ENCODE results near the gene ASS1.

ASS1 gene

DNA sequence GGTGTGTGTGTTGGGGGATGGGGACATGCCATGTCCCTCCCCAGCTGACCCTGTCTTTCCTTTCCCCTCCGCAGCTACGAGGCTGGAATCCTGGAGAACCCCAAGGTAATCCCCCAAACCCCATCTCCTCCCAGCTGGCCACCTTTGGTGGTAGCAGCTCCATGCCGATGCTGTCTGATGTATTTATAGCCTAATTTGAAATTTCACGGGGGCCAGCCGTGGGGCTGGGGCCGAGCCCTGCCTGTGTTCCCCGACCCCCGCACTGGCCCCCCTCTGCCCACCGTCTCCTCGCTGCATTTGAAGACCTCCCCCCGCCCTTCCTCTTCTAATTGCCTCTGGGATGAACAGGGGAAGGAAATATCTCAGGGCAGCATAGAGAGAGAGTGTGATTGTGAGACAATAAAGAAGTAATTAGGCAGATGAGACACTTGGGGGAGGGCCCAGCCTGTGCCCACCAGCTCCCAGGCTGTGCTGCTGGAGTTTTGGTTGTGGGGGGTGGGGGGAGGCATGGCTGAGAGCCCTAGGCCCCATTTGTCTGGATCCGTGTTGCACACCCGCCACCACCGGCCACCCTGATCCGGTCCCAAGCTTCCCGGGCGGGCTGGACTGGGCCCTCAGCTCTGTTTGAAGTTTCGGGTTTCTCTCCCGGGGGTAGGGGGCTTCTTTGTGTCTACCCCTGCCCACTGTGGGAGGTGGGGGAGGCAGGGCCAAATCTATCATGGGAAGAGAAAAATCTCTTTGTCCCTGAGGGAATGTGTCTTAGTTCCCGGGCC lies 26.8 kb downstream of the ASS1 start:
- in situ Hi-C loops (cut with MboI; ENCODE audit: low sequenced_read_pairs), result no loop called here

DNA sequence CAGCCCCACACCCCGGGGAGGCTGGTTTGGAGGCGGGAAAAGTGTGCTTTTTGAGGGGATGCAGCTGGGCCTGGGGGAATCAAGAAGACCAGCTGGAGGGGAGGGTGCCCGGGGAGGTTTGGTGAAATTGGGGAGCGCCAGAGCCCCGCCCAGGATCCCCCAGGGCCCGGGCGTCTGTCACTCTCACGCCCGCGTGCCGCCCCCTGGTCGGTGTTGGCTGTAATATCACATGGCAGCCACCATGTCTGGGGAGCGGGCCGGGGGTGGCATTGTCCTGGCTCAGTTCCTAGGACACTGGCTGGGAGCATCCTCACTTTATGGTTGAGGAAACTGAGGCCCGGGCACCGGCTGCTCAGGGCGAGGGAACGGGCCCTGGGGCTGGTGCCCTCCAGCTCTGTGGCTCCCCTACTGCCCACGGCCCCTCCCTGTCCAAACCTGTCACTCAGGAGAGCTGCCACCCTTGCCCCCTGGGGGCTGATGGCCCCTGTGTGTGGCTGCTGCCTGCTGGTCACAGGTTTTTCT lies 27.5 kb downstream of the ASS1 start:
- in situ Hi-C loops (cut with MboI; ENCODE audit: low sequenced_read_pairs), result no loop called here

DNA sequence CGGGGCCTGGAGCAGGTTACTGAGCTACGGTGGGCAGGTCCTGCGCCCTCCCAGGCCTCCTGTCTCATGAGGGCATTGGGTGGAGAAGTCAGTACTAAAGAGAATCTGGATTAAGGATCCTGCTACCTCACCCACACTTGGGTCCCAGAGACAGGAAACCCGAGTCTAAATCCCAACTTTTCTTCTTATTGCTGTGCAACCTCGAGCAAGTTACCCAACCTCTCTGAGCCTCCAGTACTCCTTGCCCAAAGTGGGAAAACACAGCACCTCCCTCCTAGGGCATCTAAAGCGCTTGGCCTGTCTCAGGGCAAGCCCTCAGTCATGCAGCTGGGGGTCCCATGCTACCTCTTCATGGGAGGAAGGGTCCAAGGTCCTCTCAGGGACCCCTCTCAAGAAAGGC lies 28.2 kb downstream of the ASS1 start:
- in situ Hi-C loops (cut with MboI; ENCODE audit: low sequenced_read_pairs), result no loop called here

DNA sequence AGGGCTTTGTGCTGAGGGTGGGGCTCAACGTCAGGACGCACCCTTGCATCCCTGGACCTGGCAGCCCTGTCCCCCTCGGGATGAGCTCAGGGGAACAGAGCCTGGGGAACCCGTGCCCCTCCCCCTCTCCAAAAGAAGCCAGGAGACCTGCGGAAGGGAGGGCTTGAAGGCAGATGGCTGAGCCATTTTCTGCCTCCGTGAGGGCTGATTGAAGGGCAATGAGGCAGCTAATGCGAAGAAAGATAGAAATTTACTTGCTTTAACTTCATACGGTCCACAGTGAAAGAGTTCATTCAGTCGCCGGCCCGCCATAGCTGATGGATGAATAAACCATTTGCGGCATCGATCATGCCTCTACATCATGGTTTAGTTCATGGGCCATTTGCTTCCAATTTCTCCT lies 28.8 kb downstream of the ASS1 start:
- in situ Hi-C loops (cut with MboI; ENCODE audit: low sequenced_read_pairs), result no loop called here

DNA sequence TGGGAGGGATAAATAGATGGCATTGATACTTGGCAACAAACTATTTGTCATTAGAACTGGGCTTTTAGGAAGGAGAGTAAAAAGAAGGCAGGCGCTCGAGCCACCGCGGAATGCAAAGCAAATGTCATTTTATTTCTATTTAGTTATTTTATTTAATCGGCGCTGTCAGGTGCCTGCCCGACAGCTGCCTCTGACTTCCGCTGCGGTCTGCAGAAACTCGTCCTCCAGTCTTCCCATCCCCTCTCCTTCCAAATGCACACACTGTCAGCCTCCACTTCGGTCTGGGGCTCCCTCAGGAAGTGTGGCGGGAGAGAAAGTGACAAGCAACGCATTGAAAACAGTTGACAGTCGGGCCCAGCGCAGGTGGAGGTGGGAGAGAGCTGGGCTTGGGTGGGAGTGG lies 29.3 kb downstream of the ASS1 start:
- in situ Hi-C loops (cut with MboI; ENCODE audit: low sequenced_read_pairs), result no loop called here

DNA sequence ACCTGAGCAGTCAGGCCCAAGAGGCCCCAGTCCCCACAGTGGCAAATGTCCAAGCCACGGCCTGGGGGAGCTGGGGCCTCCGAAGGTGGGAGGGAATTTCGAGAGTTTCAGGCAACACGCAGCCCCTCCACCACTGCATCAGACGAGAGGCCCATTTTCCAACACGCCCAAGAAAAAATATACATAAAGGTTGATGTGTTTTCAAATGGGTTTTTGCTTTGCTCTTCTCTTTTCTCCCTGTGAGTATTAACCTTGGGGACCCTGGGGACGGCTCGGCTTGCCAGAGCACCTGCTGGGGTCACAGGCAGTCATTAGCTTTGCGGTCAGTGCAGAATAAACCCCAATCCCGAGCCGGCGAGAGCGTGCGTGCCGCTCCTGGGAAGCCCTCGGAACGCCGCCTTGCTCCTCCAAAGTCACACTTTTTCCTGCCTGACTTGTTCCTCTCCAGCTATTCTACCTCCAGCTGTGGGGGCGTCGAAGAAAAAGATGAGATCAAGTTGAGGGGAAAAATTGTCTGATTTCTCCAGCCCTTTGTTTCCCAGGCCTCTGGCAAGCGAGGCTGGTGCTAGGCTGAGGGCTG lies 31.5 kb downstream of the ASS1 start:
- in situ Hi-C loops (cut with MboI; ENCODE audit: low sequenced_read_pairs), result no loop called here

DNA sequence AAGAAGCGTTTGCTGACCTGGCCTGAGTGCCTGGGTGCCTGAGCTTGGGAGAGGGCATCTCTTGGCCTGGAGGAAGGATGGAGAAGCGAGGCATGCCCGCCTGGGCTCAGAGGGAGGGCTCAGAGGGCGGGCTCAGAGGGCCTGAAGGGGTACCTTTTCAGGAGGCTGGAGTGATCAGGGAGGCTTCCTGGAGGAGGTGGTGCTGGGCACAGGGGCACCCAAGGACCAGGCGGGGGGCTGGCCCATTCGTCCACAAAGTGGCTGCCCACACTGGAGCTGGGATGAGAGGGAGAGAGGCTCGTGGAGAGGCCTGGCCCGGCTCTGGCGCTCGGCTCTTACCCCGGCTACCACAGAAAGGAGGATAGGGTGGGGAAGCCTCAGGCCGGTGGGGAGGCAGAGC lies 32.8 kb downstream of the ASS1 start:
- in situ Hi-C loops (cut with MboI; ENCODE audit: low sequenced_read_pairs), result no loop called here

DNA sequence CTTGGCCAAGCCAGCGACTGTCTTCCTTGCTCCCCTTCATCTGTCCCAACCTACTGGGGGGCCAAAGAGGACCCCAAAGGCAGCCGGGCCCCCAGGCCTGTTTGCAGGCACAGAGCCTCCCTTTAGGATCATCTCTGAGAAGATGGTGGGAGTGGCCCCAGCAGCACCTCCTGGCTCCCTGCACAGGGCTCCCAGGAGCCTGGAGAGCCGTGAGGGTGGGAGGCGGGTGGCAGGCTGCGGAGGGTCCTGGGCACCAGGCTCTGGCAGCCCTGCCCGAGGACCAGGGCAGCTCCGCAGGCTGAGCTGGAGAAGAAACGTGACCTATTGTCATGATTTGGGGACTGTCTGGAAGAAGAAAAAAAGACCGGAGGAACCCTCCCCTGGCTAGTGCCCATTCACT lies 33.4 kb downstream of the ASS1 start:
- in situ Hi-C loops (cut with MboI; ENCODE audit: low sequenced_read_pairs), result no loop called here

DNA sequence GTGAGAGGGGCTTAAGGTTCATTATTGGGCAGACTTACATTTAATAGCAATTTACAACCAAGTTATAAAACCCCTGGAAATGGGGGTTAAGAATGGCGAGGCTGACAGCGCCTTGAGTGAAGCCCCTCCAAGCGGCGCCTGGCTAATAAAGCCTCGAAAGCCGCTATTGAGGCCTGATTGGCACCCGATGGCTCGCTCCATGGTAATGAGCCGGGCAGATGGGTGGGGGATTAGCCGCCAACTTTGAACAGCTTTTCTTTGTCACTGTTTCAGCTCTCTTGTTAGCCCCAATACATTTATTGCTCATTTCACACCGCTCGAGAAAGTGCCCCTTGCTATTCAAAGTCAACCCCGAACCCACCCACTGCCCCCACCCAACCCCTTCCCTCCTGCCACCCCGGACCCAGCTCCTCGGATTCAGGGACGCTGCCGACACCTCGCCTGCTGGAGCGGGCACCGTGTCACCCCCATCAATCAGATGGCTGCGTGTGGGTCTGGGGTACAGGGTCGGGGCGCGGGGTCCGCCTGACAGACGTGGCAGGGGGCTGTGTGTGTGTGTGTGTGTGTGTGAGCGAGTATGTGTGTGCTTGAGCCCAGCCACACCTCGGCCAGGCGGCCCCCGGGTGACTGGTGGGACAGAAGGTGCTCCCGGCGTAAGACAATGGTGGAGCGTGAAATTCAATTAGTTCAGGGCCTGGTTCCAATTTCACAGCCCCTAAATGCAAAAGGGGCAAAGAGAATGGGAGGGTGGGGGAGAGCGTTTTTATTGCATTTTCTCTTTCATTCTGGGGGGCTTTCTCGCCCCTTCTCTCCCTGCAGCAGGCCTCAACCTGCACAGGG lies 34.2 kb downstream of the ASS1 start:
- in situ Hi-C loops (cut with MboI; ENCODE audit: low sequenced_read_pairs), result no loop called here

DNA sequence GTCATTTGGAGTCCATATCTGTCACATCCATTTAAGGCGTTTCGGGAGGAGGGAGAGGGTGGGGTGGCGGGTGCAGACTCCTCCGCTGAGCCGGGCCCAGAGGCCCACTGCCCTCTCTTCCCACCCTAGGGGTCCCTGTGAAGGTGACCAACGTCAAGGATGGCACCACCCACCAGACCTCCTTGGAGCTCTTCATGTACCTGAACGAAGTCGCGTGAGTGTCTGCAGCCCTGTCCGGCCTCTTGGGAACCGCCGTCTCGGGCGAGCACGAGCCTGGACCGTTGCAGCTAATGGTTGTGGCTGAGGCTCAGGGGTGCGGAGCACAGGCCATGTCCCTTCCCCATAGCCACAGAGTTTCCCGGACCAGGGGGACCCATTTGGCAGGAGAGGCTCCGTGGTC lies 34.8 kb downstream of the ASS1 start:
- in situ Hi-C loops (cut with MboI; ENCODE audit: low sequenced_read_pairs), result no loop called here

DNA sequence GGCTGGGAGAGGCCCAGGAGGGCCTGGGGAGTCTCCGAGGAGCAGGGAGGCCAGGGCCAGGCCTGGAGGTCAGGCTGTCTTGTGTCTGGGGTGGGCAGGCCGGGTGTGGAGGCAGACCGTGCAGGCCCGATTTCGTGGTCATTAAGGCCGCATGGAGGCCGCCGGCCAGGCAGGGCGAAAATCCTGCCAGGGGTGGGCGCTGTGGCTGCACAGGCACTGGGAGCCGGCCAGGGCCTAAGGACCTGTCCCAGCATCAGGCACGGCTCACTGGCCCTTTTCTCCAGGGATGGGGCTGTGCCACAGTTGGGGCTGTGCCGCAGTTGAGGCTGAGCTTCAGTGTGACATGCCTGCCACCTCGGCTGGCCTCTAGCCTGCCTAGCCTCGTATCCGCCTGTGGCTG lies 35.9 kb downstream of the ASS1 start:
- in situ Hi-C loops (cut with MboI; ENCODE audit: low sequenced_read_pairs), result no loop called here

DNA sequence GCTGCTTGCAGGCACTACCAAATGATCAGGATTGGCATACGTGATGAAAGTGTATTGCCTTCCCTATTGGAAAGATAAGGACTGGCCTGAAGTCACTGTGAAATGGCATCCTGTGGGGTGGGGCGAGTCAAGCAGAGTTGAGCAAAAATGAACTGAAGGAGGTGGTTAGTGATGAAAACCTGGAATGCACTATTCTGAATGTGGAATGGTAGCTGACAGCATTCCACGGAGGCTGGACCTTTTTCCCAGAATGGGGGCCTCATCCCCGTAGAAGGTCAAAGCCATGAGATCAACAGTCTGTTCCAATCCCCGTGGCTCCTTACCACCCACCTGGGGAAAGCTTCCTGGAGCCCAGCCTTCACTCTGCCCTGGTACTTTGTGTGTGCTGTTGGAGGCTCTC lies 37.7 kb downstream of the ASS1 start:
- in situ Hi-C loops (cut with MboI; ENCODE audit: low sequenced_read_pairs), result no loop called here

DNA sequence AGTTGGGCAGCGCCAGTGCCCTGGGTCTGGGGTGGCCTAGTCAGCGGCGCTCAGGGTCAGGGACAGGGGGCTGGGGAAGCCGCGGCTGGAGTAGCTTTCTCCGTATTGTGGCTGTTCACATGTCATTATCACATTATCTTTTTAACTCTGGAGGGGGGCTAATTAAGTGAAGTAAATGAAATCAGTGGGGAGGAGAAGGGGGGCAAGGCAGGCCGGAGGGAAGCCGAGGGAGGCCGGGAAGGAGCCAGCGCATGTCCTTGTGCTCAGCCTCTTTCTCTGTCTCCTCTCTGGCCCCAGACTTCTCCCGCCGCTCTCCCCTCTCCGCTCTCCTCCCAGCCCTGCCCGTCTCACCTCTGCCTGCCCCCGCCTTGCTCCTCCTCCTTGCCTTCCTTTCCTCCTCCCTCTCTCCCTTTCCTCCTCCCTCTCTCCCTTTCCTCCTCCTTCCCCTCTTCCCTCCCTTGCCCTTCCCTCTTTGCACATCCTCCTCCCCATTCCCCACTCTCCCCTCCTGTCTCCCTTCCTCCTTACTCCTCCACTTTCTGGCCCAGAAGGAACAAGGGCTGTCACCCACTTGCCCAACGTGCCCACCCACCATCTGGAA lies 38.7 kb downstream of the ASS1 start:
- in situ Hi-C loops (cut with MboI; ENCODE audit: low sequenced_read_pairs), result no loop called here

DNA sequence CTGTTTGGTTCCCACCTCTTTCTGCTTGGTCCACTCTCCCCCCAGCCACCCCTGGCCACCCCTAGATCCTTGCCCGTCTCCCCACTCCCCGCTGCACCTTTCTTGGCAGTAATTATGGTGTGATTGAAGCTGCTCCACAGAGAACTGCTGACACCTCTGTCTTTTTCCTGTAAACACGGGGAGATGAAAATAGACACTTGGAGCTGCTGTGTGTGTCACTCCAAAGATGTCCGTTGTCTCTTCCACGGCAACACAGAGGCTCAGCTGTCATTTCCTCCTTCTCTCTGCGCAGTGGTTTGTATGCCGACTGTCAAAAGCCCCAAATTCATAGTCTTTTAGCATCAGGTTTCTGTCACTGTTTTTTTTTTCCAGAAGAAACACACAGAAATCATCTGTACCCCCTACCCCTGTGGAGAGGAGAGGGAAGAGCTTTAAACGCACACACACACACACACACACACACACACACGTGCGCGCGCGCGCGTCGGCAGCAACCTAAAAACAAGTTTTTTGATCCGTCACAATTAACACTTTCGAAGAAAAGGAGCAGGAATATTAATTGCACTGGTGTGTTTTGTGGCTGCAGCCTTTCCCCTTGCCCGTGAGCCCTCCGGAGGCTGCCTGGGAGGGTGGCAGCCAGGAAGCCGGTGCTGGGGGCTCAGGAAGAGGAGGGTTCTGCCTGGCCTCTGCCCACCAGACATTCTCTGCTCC lies 39.8 kb downstream of the ASS1 start:
- in situ Hi-C loops (cut with MboI; ENCODE audit: low sequenced_read_pairs), result no loop called here

DNA sequence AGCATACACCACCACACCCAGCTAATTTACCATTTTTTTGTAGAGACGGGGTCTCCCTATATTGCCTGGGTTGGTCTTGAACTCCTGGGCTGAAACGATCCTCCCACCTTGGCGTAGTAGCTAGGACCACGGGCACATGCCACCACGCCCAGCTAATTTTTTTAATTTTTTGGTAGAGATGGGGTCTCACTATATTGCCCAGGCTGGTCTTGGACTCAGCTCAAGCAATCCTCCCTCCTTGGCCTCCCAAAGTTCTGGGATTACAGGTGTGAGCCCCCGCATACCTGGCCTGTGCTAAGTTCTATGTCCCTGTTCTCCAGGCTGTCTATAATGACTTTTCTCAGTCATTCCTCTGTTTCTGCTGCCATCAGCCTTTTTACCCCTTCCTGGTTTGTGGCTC lies 41.3 kb downstream of the ASS1 start:
- in situ Hi-C loops (cut with MboI; ENCODE audit: low sequenced_read_pairs), result no loop called here

DNA sequence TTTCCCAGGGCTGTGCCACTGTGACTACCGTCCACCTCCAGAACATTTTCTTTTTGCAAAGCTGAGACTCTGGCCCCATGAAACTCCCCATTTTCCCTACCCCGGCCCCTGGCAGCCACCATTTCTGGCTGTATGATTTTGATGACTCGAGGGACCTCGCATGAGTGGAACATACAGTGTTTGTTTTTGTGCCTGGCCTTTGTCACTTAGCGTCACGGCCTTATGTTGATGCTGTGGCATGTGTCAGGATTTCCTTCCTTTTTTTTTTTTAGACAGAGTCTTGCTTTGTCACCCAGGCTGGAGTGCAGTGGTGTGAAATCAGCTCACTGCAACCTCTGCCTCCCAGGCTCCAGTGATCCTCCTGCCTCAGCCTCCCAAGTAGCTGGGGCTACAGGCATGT lies 42.7 kb downstream of the ASS1 start:
- in situ Hi-C loops (cut with MboI; ENCODE audit: low sequenced_read_pairs), result no loop called here

DNA sequence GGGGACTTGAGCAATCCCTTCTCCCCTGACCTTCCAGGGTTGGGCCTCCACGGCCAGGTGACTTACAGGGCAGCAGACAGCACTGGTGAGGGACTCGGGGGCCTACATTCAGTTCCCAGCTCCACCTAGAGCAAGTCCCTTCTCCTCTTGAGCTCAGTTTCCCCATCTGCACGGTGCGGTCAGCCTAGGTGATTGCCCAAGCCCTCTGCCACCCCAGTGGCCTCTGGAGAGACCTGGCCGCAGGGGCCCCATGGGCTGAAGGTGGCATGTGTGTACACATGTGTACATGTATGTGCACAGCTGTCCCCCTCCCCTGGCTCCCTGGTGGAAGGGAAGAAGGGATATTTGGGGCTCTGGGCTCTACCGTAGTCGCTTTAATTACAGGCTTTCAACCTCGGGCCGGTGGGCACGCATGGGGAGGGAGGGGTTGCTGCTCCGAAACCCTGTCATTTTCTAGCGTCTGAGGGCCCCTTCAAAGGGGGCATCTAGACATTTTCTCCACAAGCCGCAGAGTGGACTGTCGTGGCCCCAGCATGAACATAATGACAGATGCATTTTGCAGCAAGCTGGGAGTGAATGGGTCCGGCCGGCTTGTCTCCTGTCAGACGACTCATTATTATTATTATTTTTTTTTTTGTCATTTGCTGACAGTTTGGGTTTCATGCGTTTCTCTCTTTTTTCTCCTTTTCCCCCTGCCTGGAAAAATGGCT lies 44.0 kb downstream of the ASS1 start:
- in situ Hi-C loops (cut with MboI; ENCODE audit: low sequenced_read_pairs), result no loop called here

DNA sequence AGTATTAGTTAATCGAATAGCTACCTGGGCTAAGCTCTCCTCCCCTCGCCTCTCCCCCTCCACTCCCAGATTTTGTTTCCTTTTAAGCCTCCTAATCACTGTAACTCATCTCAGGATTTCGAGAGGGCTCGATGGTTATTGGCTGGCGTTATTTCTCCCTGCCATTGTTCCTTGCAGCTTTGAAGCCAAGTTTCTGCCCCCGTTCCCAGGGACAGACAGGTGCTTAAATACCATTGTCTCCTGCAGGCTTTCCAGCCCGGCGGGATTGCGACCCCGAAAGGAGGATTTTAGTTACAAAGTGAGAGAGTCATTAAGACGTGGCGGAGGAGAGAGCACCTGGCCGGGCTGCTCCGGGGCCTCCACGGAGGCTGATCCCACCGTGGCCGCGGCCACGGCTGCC lies 46.2 kb downstream of the ASS1 start:
- in situ Hi-C loops (cut with MboI; ENCODE audit: low sequenced_read_pairs), result no loop called here

DNA sequence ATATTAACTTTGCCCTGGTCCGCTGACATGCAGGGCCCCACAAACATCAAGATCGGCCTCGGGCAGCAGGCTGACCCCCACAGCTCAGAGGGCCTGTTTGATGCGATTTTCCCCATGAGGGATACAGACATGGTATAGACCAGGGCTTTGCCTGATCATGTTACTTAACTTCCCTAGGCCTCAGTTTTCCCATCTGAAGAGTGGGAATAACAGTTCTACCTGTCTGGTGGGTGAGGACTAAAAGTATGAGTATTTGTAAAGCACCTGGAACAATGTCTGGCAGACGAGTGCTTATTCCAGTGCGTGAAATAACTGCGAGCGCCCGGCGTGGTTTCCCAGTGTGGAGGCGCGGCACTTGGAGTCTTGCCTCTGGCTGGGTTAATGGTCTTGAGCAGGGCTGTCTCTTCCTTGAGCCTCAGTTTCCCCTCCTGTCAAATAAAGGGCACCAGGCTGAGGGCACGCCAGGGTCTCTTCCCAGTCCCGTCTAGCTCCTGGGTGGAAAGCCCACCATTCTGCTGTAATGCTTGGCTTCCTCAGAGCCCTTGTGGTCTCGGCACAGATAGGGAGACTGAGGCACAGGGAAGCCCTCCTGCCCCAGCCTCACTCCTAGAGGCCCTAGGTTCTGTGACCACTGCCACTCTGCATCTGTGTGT lies 47.2 kb downstream of the ASS1 start:
- in situ Hi-C loops (cut with MboI; ENCODE audit: low sequenced_read_pairs), result no loop called here

DNA sequence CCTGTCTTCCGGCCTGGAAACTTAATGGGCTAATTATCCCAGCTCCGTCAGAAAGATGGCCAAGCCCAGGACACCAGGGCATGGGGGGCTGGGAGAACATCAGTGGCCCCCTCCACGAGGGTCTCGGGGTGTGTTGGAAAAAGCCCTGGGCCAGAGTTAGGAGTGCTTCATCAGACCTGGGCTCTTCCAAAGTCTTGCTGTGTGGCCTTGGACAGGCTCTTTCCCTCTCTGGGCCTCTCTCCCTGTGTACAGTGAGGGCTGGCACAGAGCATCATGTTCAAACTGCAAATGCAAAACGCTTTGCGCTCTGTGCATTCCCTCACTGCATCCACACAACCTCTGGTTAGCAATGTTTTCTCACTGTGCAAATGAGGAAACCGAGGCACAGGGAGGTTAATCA lies 48.3 kb downstream of the ASS1 start:
- in situ Hi-C loops (cut with MboI; ENCODE audit: low sequenced_read_pairs), result no loop called here
